HTR-8/SVneo (cell line): Measurements from ENCODE around the gene PARD6G.
A peak's percentile ranks its signal among the peaks of the same experiment; 100 is the strongest.

Experiments used
- DNase-seq: peaks from one replicate; pipeline ENCODE4 v3.0.0; 2011; ENCODE audit warnings: low spot score, mixed read lengths; ENCODE audit not compliant: insufficient read length
- FAIRE-seq: peaks from 2 replicates; lab custom pipeline; 2011; peaks lifted over from hg19 to GRCh38; lab: Jason Lieb, UNC

Gene PARD6G

GRCh38 chr18:80124131-80124530 lies 123.2 kb downstream of the PARD6G start:
- DNase-seq (no peak), FAIRE-seq (no peak)

GRCh38 chr18:80120932-80121331 lies 126.4 kb downstream of the PARD6G start:
- FAIRE-seq (no peak), DNase-seq (no peak)

GRCh38 chr18:80119111-80119510 lies 128.2 kb downstream of the PARD6G start:
- DNase-seq (no peak), FAIRE-seq (no peak)

GRCh38 chr18:80115035-80115434 lies 132.3 kb downstream of the PARD6G start:
- DNase-seq (no peak), FAIRE-seq (no peak)

GRCh38 chr18:80112624-80113248 lies 134.6 kb downstream of the PARD6G start:
- FAIRE-seq (no peak), DNase-seq (no peak)

GRCh38 chr18:80109676-80110078 lies 137.6 kb downstream of the PARD6G start:
- DNase-seq (peak; percentile 37), FAIRE-seq (no peak)

GRCh38 chr18:80108739-80109675 lies 138.3 kb downstream of the PARD6G start, which contains the start of gene ADNP2:
TSS of gene ADNP2 (plus strand) at chr18:80109262. CDS start at chr18:80117543, 8,281 bp downstream.
- FAIRE-seq (peak; percentile 49), DNase-seq (peak; percentile 83)

- FAIRE-seq (no peak), DNase-seq (no peak)
These were observed 139.2 kb downstream of the PARD6G start for GRCh38 chr18:80108121-80108536.

- DNase-seq (no peak), FAIRE-seq (no peak)
These were observed 139.9 kb downstream of the PARD6G start for GRCh38 chr18:80107426-80107825.
